Ishikawa (cell line): ENCODE results near the gene DDX31.

Experiments used
- CREB1 ChIP-seq: IDR thresholded peaks from 2 replicates; pipeline ENCODE4 v1.6.1; 2012; ENCODE audit warnings: low read depth
- RAD21 ChIP-seq: IDR thresholded peaks from 2 replicates; pipeline ENCODE4 v1.6.1; 2012; ENCODE audit warnings: low read depth
- TEAD4 ChIP-seq: IDR thresholded peaks from 2 replicates; pipeline ENCODE4 v1.6.1; 2012
- ZBTB7A ChIP-seq: IDR thresholded peaks from 2 replicates; pipeline ENCODE4 v1.6.1; 2012; ENCODE audit warnings: low read depth
- TF ChIP-seq, protein P1 (sequence below): IDR thresholded peaks from 2 replicates; pipeline ENCODE4 v1.6.1; 2012
- TF ChIP-seq, protein P2 (sequence below): IDR thresholded peaks from 2 replicates; pipeline ENCODE4 v1.6.1; 2012; ENCODE audit warnings: low read depth, mild to moderate bottlenecking
- TF ChIP-seq, protein P3 (sequence below): IDR thresholded peaks from 2 replicates; pipeline ENCODE4 v1.6.1; 2012

DNA sequence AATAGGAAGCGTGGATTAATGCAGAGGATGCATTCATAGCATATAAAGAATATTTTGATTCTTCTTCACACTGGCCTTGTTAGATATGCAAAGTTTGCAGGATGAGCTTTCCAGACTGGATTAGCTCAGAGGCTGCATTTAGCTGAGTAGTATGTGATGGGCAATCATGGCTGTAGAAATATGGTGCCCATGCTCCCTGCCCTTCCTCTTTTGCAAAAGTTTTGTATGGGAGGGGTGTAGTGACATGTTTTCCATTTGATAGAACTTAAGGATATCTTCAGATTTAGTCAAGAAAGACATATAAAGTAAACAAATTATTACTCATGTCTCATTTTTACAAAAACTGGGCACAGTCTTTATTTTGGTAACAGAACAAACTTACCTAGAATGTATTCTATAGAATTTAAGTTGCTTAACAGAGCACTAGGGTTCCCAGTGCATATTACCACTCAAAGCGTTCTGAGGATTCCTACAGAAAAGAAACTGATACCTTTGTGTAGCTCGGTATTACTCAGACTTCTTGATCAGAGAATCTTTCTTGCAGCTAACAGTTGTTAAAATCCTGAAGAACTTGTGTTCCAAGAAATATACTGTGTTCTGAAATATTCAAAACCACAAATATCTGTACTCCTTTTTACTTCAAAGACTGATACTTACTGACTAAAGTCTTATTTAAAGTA is 10.3 kb upstream of the DDX31 start:
- TF ChIP-seq, protein P1, sequence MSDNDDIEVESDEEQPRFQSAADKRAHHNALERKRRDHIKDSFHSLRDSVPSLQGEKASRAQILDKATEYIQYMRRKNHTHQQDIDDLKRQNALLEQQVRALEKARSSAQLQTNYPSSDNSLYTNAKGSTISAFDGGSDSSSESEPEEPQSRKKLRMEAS: no peak
- TF ChIP-seq, protein P2, sequence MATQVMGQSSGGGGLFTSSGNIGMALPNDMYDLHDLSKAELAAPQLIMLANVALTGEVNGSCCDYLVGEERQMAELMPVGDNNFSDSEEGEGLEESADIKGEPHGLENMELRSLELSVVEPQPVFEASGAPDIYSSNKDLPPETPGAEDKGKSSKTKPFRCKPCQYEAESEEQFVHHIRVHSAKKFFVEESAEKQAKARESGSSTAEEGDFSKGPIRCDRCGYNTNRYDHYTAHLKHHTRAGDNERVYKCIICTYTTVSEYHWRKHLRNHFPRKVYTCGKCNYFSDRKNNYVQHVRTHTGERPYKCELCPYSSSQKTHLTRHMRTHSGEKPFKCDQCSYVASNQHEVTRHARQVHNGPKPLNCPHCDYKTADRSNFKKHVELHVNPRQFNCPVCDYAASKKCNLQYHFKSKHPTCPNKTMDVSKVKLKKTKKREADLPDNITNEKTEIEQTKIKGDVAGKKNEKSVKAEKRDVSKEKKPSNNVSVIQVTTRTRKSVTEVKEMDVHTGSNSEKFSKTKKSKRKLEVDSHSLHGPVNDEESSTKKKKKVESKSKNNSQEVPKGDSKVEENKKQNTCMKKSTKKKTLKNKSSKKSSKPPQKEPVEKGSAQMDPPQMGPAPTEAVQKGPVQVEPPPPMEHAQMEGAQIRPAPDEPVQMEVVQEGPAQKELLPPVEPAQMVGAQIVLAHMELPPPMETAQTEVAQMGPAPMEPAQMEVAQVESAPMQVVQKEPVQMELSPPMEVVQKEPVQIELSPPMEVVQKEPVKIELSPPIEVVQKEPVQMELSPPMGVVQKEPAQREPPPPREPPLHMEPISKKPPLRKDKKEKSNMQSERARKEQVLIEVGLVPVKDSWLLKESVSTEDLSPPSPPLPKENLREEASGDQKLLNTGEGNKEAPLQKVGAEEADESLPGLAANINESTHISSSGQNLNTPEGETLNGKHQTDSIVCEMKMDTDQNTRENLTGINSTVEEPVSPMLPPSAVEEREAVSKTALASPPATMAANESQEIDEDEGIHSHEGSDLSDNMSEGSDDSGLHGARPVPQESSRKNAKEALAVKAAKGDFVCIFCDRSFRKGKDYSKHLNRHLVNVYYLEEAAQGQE: no peak
- TF ChIP-seq TEAD4 (no peak), ZBTB7A (no peak), RAD21 (no peak), CREB1 (no peak)
- TF ChIP-seq, protein P3, sequence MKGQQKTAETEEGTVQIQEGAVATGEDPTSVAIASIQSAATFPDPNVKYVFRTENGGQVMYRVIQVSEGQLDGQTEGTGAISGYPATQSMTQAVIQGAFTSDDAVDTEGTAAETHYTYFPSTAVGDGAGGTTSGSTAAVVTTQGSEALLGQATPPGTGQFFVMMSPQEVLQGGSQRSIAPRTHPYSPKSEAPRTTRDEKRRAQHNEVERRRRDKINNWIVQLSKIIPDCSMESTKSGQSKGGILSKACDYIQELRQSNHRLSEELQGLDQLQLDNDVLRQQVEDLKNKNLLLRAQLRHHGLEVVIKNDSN: no peak
